Measurements from ENCODE around the gene PFN1.
A peak's percentile ranks its signal among the peaks of the same experiment; 100 is the strongest.

Gene PFN1

GRCh38 chr17:4948166-4948930 lies at the start of gene PFN1:
TSS of gene PFN1 (minus strand) at chr17:4948530. CDS start at chr17:4948394, 136 bp downstream.
- DNase-seq = no peak

- DNase-seq = peak; percentile 96
These were observed 49.1 kb upstream of the PFN1 start, which contains the start of the genes INCA1 and KIF1C for GRCh38 chr17:4997302-4998026. TSS of gene INCA1 (minus strand) at chr17:4997522. CDS start at chr17:4994437, 3,085 bp downstream. TSS of gene KIF1C (plus strand) at chr17:4997950. CDS start at chr17:5000247, 2,297 bp downstream.

- no peak for DNase-seq
These were observed 45.8 kb upstream of the PFN1 start for GRCh38 chr17:4994081-4994595.

- DNase-seq = no peak
These were observed 39.6 kb upstream of the PFN1 start for GRCh38 chr17:4987767-4988567.

- DNase-seq = peak; percentile 96
These were observed 38.8 kb upstream of the PFN1 start, which contains the start of gene CAMTA2 for GRCh38 chr17:4986951-4987766. TSS of gene CAMTA2 (minus strand) at chr17:4987675. CDS start at chr17:4986222, 1,453 bp downstream.

GRCh38 chr17:4986403-4986802 lies 38.1 kb upstream of the PFN1 start:
- DNase-seq = no peak

GRCh38 chr17:4982305-4982704 lies 34.0 kb upstream of the PFN1 start:
- DNase-seq = no peak

GRCh38 chr17:4980644-4981216 lies 32.4 kb upstream of the PFN1 start:
- DNase-seq = peak; percentile 71

GRCh38 chr17:4978726-4979125 lies 30.4 kb upstream of the PFN1 start:
- DNase-seq = no peak

GRCh38 chr17:4974115-4974670 lies 25.9 kb upstream of the PFN1 start:
- DNase-seq = no peak

- no peak for DNase-seq
These were observed 25.2 kb upstream of the PFN1 start for GRCh38 chr17:4973256-4974114.

GRCh38 chr17:4972752-4973151 lies 24.4 kb upstream of the PFN1 start:
- DNase-seq = no peak

GRCh38 chr17:4972322-4972721 lies 24.0 kb upstream of the PFN1 start:
- DNase-seq = no peak

- DNase-seq = no peak
These were observed 23.5 kb upstream of the PFN1 start for GRCh38 chr17:4971826-4972225.

GRCh38 chr17:4970273-4970672 lies 21.9 kb upstream of the PFN1 start:
- DNase-seq = no peak

GRCh38 chr17:4969551-4970173 lies 21.3 kb upstream of the PFN1 start:
- peak; percentile 85 for DNase-seq

- DNase-seq = peak; percentile 88
These were observed 20.8 kb upstream of the PFN1 start for GRCh38 chr17:4969047-4969550.

GRCh38 chr17:4968486-4969046 lies 20.2 kb upstream of the PFN1 start:
- DNase-seq = peak; percentile 83
